Neuronal stem cell (in vitro differentiated cells): ENCODE results near the gene SHTN1.

Experiments
- DNase-seq: peaks from one replicate; pipeline ENCODE4 v3.0.0-alpha.2; 2013; ENCODE audit warnings: low spot score
- H2AFZ ChIP-seq: one replicate; pipeline ENCODE4 v1.6.1; 2013; ENCODE audit warnings: mild to moderate bottlenecking, low read length, inconsistent platforms
- H2AK5ac ChIP-seq: 2 replicates; pipeline ENCODE4 v1.6.1; 2013; ENCODE audit warnings: low read depth, mild to moderate bottlenecking, inconsistent platforms, low read length, moderate library complexity, mixed read lengths
- H2BK120ac ChIP-seq: 2 replicates; pipeline ENCODE4 v1.6.1; 2013; ENCODE audit warnings: low read depth, mild to moderate bottlenecking, inconsistent platforms, low read length, moderate library complexity, mixed read lengths
- H2BK12ac ChIP-seq: one replicate; pipeline ENCODE4 v1.6.1; 2013; ENCODE audit warnings: low read length, inconsistent platforms
- H2BK15ac ChIP-seq: 2 replicates; pipeline ENCODE4 v1.6.1; 2013; ENCODE audit warnings: mild to moderate bottlenecking, low read length, inconsistent platforms, mixed read lengths
- H2BK5ac ChIP-seq: one replicate; pipeline ENCODE4 v1.6.1; 2013; ENCODE audit warnings: inconsistent platforms, mild to moderate bottlenecking, low read length, moderate library complexity
- H3K14ac ChIP-seq: one replicate; pipeline ENCODE4 v1.6.1; 2013; ENCODE audit warnings: low read length, inconsistent platforms
- H3K18ac ChIP-seq: 2 replicates; pipeline ENCODE4 v1.6.1; 2013; ENCODE audit warnings: low read length, inconsistent platforms
- H3K23ac ChIP-seq: 2 replicates; pipeline ENCODE4 v1.6.1; 2013; ENCODE audit warnings: low read depth, mild to moderate bottlenecking, mixed read lengths, low read length, inconsistent platforms; ENCODE audit not compliant: poor library complexity
- H3K27ac ChIP-seq: replicated peaks from 3 replicates; pipeline ENCODE4 v1.5.1; 2013; ENCODE audit warnings: low read length, inconsistent platforms
- H3K27me3 ChIP-seq, 3 experiments: 2 replicates each; pipeline ENCODE4 v1.6.1; 2013; ENCODE audit warnings: low read length in 3 of 3, mild to moderate bottlenecking in 2 of 3, inconsistent platforms in 1 of 3, low read depth in 1 of 3, mixed read lengths in 1 of 3, moderate library complexity in 1 of 3; ENCODE audit not compliant: control insufficient read depth in 3 of 3, insufficient read depth in 3 of 3
- H3K36me3 ChIP-seq, 2 donors: replicated peaks in 1 of 2; 2 replicates each; pipeline ENCODE4 v1.6.1; 2013; ENCODE audit warnings: low read length in 2 of 2; ENCODE audit not compliant: control insufficient read depth in 2 of 2, insufficient read depth in 2 of 2
- H3K4ac ChIP-seq: 2 replicates; pipeline ENCODE4 v1.6.1; 2013; ENCODE audit warnings: inconsistent platforms, mild to moderate bottlenecking, low read length, moderate library complexity
- H3K4me1 ChIP-seq, 2 donors: 1 replicate in 1 of 2; 2 replicates in 1 of 2; pipeline ENCODE4 v1.6.1; 2013; ENCODE audit warnings: low read length in 2 of 2, low read depth in 1 of 2; ENCODE audit not compliant: control insufficient read depth in 2 of 2, insufficient read depth in 1 of 2
- H3K4me2 ChIP-seq: one replicate; pipeline ENCODE4 v1.6.1; 2013; ENCODE audit warnings: mild to moderate bottlenecking, low read length, inconsistent platforms; ENCODE audit not compliant: insufficient read depth, poor library complexity, severe bottlenecking
- H3K4me3 ChIP-seq, 2 donors: 2 replicates each; pipeline ENCODE4 v1.5.1; 2013; ENCODE audit warnings: low read length in 2 of 2, mild to moderate bottlenecking in 2 of 2, inconsistent platforms in 1 of 2, moderate library complexity in 1 of 2
- H3K79me1 ChIP-seq: one replicate; pipeline ENCODE4 v1.6.1; 2013; ENCODE audit warnings: low read depth, mild to moderate bottlenecking, inconsistent platforms, low read length, moderate library complexity
- H3K9ac ChIP-seq: one replicate; pipeline ENCODE4 v1.6.1; 2013; ENCODE audit warnings: mild to moderate bottlenecking, low read depth, low read length, inconsistent platforms; ENCODE audit not compliant: poor library complexity
- H3K9me3 ChIP-seq, 2 donors: replicated peaks in 1 of 2; 2 replicates each; pipeline versions ENCODE3 to v1.6.1; 2013; ENCODE audit warnings: low read length in 2 of 2, mild to moderate bottlenecking in 2 of 2, inconsistent platforms in 1 of 2, low read depth in 1 of 2, mixed read lengths in 1 of 2, moderate library complexity in 1 of 2; ENCODE audit not compliant: control insufficient read depth in 2 of 2, insufficient read depth in 1 of 2
- H4K8ac ChIP-seq: one replicate; pipeline ENCODE4 v1.6.1; 2013; ENCODE audit warnings: low read depth, mild to moderate bottlenecking, inconsistent platforms, low read length, moderate library complexity
- H4K91ac ChIP-seq: one replicate; pipeline ENCODE4 v1.6.1; 2013; ENCODE audit warnings: low read length, low read depth, mild to moderate bottlenecking, inconsistent platforms; ENCODE audit not compliant: poor library complexity
- WGBS, 2 donors: extraction: QIAGEN DNeasy Blood & Tissue Kit; methylation state at CpG; one replicate each; pipeline ENCODE4 v1.1.7; 2013; ENCODE audit warnings: missing lambda C conversion rate in 2 of 2, mixed read lengths in 1 of 2; ENCODE audit not compliant: insufficient read length in 2 of 2, insufficient replicate concordance in 1 of 2; ENCODE audit errors: extremely low coverage in 2 of 2; 5-methylcytosine and 5-hydroxymethylcytosine counted together

The SHTN1 gene

DNA sequence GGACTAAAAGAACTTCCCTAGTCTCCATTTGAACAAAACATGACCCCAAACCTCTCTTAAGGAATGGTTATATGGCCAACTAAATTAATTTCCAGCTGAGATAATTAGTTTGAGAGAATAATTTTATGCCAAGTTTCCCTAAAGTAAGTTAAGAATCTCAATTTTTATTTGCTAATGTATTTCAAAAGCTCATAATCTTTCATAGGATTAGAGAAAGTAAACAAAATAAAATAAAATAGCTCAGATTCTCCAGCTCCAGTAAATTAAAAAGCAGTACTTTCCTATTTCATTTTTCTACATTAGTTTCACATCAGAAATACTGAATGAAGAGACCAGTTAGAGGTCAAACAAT lies 111.3 kb downstream of the SHTN1 start:
- Histone ChIP-seq H2AFZ (peak overlapping the region; percentile 63), H3K27ac (no peak overlapping the region), H4K91ac (no peak overlapping the region), H3K4ac (no peak overlapping the region), H3K9ac (no peak overlapping the region), H3K9me3 (no peaks in the 10 kb centered on the region), H2BK15ac (no peak overlapping the region), H4K8ac (no peak overlapping the region), H3K36me3 (no peaks in the 10 kb centered on the region), H3K18ac (no peak overlapping the region), H3K14ac (no peak overlapping the region), H3K79me1 (no peaks in the 10 kb centered on the region), H3K4me2 (no peak overlapping the region), H3K4me1 (peaks cover 9 to 10% of the 10 kb centered on the region in 2 donors), H3K27me3 (peaks cover 0 to 6% (median 0%) of the 10 kb centered on the region in 3 experiments), H3K4me3 (no peak overlapping the region), H3K23ac (no peak overlapping the region), H2AK5ac (no peak overlapping the region), H2BK5ac (no peak overlapping the region), H2BK120ac (no peak overlapping the region), H2BK12ac (no peak overlapping the region)
- no peak for DNase-seq

- Histone ChIP-seq H2AFZ (peak overlapping the region; percentile 63), H2BK12ac (no peak overlapping the region), H3K4me2 (peak overlapping the region; percentile 13), H3K4me3 (no peak overlapping the region), H3K18ac (no peak overlapping the region), H3K14ac (no peak overlapping the region), H2BK15ac (no peak overlapping the region), H2AK5ac (no peak overlapping the region), H3K4ac (no peak overlapping the region), H3K23ac (no peak overlapping the region), H3K36me3 (no peaks in the 10 kb centered on the region), H3K9ac (no peak overlapping the region), H4K91ac (no peak overlapping the region), H3K27me3 (peaks cover 0 to 6% (median 0%) of the 10 kb centered on the region in 3 experiments), H3K79me1 (no peaks in the 10 kb centered on the region), H3K9me3 (no peaks in the 10 kb centered on the region), H4K8ac (no peak overlapping the region), H2BK5ac (no peak overlapping the region), H3K4me1 (peaks cover 9 to 10% of the 10 kb centered on the region in 2 donors), H2BK120ac (no peak overlapping the region), H3K27ac (peak overlapping the region; percentile 42)
- no peak for DNase-seq
- WGBS, 2 donors: no CpG with 5 or more reads among the region's 11 CpGs
These were observed 111.9 kb downstream of the SHTN1 start for GRCh38 chr10:116892907-116893685.

GRCh38 chr10:116891208-116891607 lies 113.8 kb downstream of the SHTN1 start:
- H2BK12ac ChIP-seq: no peak overlapping the region
- no peak overlapping the region for H2BK5ac ChIP-seq
- H2AK5ac ChIP-seq: no peak overlapping the region
- H3K27ac ChIP-seq: no peak overlapping the region
- H3K79me1 ChIP-seq: no peaks in the 10 kb centered on the region
- no peaks in the 10 kb centered on the region for H3K9me3 ChIP-seq
- no peak overlapping the region for H3K4ac ChIP-seq
- no peak overlapping the region for H3K18ac ChIP-seq
- H3K36me3 ChIP-seq: no peaks in the 10 kb centered on the region
- WGBS, 2 donors: no CpG with 5 or more reads among the region's 7 CpGs
- no peak overlapping the region for H3K23ac ChIP-seq
- no peak for DNase-seq
- no peak overlapping the region for H2BK15ac ChIP-seq
- no peak overlapping the region for H4K8ac ChIP-seq
- H3K4me2 ChIP-seq: no peak overlapping the region
- peaks cover 0 to 7% (median 0%) of the 10 kb centered on the region in 3 experiments for H3K27me3 ChIP-seq
- H2BK120ac ChIP-seq: no peak overlapping the region
- H3K14ac ChIP-seq: no peak overlapping the region
- H3K4me3 ChIP-seq: no peak overlapping the region
- H2AFZ ChIP-seq: no peak overlapping the region
- no peak overlapping the region for H3K9ac ChIP-seq
- no peak overlapping the region for H4K91ac ChIP-seq
- H3K4me1 ChIP-seq: peaks cover 9 to 17% of the 10 kb centered on the region in 2 donors

DNA sequence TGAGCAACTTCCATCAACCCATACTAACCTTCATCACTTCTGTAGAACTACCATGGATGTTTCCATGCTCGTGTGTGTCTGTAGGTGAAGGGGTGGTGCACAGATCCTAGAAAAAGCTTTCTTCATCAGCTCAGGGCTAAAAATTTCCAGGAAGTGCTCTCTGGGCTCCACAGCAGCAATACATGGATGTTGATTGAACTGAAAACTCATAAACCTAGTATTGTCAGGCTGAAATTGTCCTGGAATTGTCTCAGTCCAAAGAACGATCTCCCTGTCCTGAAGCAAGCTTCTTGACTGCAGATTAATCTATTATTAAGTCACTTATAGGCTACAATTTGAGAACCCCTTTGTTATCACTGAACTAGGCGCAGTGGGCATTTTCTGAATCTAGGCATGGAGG lies 115.9 kb downstream of the SHTN1 start:
- H3K79me1 ChIP-seq: no peaks in the 10 kb centered on the region
- H3K4me3 ChIP-seq: no peak overlapping the region
- no CpG with 5 or more reads among the region's 3 CpGs for WGBS, 2 donors
- no peak overlapping the region for H2BK120ac ChIP-seq
- H3K9ac ChIP-seq: no peak overlapping the region
- no peak overlapping the region for H3K4ac ChIP-seq
- H2BK5ac ChIP-seq: no peak overlapping the region
- H3K14ac ChIP-seq: no peak overlapping the region
- peaks cover 0 to 17% (median 0%) of the 10 kb centered on the region in 3 experiments for H3K27me3 ChIP-seq
- no peak overlapping the region for H2BK15ac ChIP-seq
- H3K4me2 ChIP-seq: no peak overlapping the region
- no peak overlapping the region for H4K91ac ChIP-seq
- H2AK5ac ChIP-seq: no peak overlapping the region
- H4K8ac ChIP-seq: no peak overlapping the region
- no peak overlapping the region for H3K23ac ChIP-seq
- H2AFZ ChIP-seq: no peak overlapping the region
- H3K36me3 ChIP-seq: no peaks in the 10 kb centered on the region
- no peak overlapping the region for H2BK12ac ChIP-seq
- no peaks in the 10 kb centered on the region for H3K9me3 ChIP-seq
- DNase-seq: no peak
- H3K27ac ChIP-seq: no peak overlapping the region
- no peak overlapping the region for H3K18ac ChIP-seq
- H3K4me1 ChIP-seq: peaks cover 9 to 18% of the 10 kb centered on the region in 2 donors
